ENCODE measurements around the gene MAP3K14.
A peak's percentile ranks its signal among the peaks of the same experiment; 100 is the strongest.

MAP3K14 gene

GRCh38 chr17:45287526-45288500 is 29.0 kb downstream of the MAP3K14 start:
- TF ChIP-seq, protein P1, sequence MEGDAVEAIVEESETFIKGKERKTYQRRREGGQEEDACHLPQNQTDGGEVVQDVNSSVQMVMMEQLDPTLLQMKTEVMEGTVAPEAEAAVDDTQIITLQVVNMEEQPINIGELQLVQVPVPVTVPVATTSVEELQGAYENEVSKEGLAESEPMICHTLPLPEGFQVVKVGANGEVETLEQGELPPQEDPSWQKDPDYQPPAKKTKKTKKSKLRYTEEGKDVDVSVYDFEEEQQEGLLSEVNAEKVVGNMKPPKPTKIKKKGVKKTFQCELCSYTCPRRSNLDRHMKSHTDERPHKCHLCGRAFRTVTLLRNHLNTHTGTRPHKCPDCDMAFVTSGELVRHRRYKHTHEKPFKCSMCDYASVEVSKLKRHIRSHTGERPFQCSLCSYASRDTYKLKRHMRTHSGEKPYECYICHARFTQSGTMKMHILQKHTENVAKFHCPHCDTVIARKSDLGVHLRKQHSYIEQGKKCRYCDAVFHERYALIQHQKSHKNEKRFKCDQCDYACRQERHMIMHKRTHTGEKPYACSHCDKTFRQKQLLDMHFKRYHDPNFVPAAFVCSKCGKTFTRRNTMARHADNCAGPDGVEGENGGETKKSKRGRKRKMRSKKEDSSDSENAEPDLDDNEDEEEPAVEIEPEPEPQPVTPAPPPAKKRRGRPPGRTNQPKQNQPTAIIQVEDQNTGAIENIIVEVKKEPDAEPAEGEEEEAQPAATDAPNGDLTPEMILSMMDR (conservative IDR thresholded peaks at IDR 0.05; ENCODE audit: low read length): no peak
- peak; percentile 51 for DNase-seq (ENCODE audit: low read depth)
- H3K4me3 ChIP-seq (ENCODE audit: low read length): no peak overlapping the region

DNA sequence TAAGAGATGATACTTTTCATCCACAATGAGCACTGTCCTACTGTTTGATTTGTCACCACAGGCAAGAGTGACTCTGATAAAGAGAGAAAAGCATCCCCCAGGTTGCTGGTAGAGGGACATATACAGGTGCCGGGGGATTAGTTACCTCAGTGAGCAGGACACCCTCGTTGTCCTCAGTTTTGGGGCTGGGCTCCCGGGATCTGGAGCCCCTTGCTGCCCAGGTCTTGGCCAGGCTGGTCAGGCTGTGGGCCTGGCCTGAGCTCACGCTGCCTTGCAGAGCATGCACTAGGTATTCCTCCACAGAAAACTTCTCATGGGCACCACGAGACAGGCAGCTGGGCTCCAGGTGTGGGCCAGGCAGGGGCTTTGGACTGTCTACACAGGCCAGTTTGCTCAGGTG is 30.5 kb downstream of the MAP3K14 start:
- H3K4me3 ChIP-seq (ENCODE audit: low read length): no peak overlapping the region
- DNase-seq (ENCODE audit: low read depth): no peak
- TF ChIP-seq, protein P1 (conservative IDR thresholded peaks at IDR 0.05; ENCODE audit: low read length): no peak

GRCh38 chr17:45284176-45285140 is 32.4 kb downstream of the MAP3K14 start:
- TF ChIP-seq, protein P1 (conservative IDR thresholded peaks at IDR 0.05; ENCODE audit: low read length): peak; percentile 21
- H3K4me3 ChIP-seq (ENCODE audit: low read length): no peak overlapping the region
- no peak for DNase-seq (ENCODE audit: low read depth)

DNA sequence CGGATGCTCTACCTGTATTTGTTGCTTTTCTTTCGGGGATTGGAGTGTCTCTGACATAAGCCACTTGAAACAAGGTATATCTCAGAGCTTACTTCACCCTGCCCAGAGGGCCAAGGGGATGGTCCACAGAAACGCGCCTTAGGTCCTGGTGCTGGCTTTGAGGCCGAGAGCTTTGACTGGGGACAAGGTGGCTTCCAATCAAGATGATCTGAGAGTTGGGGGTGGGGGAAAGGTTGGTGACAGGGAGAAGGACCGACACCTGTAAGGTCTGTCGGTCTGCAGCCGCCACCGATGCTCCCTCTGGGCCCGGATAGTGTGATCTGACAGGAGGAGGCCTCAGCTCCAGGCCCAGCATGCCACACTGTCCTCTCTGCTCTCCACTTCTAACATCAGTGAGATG is 33.1 kb downstream of the MAP3K14 start:
- TF ChIP-seq, protein P1 (conservative IDR thresholded peaks at IDR 0.05; ENCODE audit: low read length): no peak
- no peak for DNase-seq (ENCODE audit: low read depth)
- H3K4me3 ChIP-seq (ENCODE audit: low read length): no peak overlapping the region

GRCh38 chr17:45282683-45283644 is 33.9 kb downstream of the MAP3K14 start:
- TF ChIP-seq, protein P1 (conservative IDR thresholded peaks at IDR 0.05; ENCODE audit: low read length): no peak
- H3K4me3 ChIP-seq (ENCODE audit: low read length): no peak overlapping the region
- peak; percentile 42 for DNase-seq (ENCODE audit: low read depth)

DNA sequence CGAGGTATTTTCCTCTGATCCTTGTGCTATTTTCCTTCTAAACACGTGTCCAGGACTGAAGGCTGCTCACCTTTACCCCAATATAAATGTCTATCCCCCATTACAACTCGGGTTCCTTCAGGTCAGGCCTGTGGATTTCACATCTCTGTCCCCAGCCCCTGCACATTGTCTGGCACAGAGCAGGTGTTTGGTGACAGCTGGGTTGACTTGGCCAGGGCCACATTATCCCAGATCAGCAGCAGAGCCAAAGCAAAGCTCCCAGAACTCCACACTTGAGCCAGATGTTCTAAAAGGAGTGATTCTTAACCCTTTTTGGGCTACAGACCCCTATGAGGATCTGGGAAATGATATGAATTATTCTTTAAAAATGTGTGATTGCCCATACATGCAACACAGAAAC is 36.9 kb downstream of the MAP3K14 start:
- no peak for DNase-seq (ENCODE audit: low read depth)
- no peak overlapping the region for H3K4me3 ChIP-seq (ENCODE audit: low read length)
- TF ChIP-seq, protein P1 (conservative IDR thresholded peaks at IDR 0.05; ENCODE audit: low read length): no peak
